Caco-2 (cell line): ENCODE results near the gene DNASE2B. TPM values are rescaled to one million over a fixed set of nuclear protein-coding genes. Genes with fewer than 3 reads are reported as not detected.

ENCODE experiments used
- BruUV-seq: library from RNA; stranded (reverse); fragments of 400-500 nt; replicated peaks from 2 replicates; lab custom pipeline; 2021; lab: Mats Ljungman, UMichigan
- CTCF ChIA-PET: fragments of 300-600 bp; sonication (Branson Sonifier 250); formaldehyde crosslinking; loops from one replicate; lab custom pipeline; 2022; ENCODE audit warnings: antibody characterized with exemption; lab: Charles Lee
- POLR2A ChIA-PET: fragments of 300-600 bp; sonication (Branson Sonifier 250); formaldehyde crosslinking; loops from one replicate; lab custom pipeline; 2022; ENCODE audit warnings: antibody characterized with exemption; lab: Charles Lee
- DNase-seq, 2 experiments: peaks; one replicate each; pipeline versions ENCODE4 v3.0.0 to v3.0.0-alpha.2; 2020 to 2022
- H3K27me3 ChIP-seq: replicated peaks from 2 replicates; pipeline ENCODE4 v1.6.0; 2011; ENCODE audit warnings: low read length; ENCODE audit not compliant: control insufficient read depth, insufficient read depth
- H3K36me3 ChIP-seq: 2 replicates; pipeline ENCODE4 v1.5.1; 2011; ENCODE audit warnings: low read length; ENCODE audit not compliant: control insufficient read depth, insufficient read depth
- H3K4me1 ChIP-seq: fragments of 250-450 bp; sonication (Bioruptor Pico); 2 replicates; pipeline ENCODE4 v1.5.1; 2020; ENCODE audit warnings: mild to moderate bottlenecking
- H3K4me3 ChIP-seq: 2 replicates; pipeline ENCODE4 v1.5.1; 2011; ENCODE audit warnings: low read depth, mild to moderate bottlenecking, control low read depth, low read length
- H3K9me3 ChIP-seq: fragments of 250-450 bp; sonication (Bioruptor Pico); 2 replicates; pipeline ENCODE4 v1.5.1; 2020; ENCODE audit warnings: mild to moderate bottlenecking, moderate library complexity
- H3K27ac Mint-ChIP-seq: one replicate; pipeline ENCODE4 v1.8.0; 2022; ENCODE audit warnings: mixed read lengths; ENCODE audit not compliant: unreplicated experiment
- H3K27me3 Mint-ChIP-seq: one replicate; pipeline ENCODE4 v1.8.0; 2022; ENCODE audit warnings: mixed read lengths; ENCODE audit not compliant: insufficient read depth, unreplicated experiment
- H3K36me3 Mint-ChIP-seq: one replicate; pipeline ENCODE4 v1.8.0; 2022; ENCODE audit warnings: mild to moderate bottlenecking, mixed read lengths; ENCODE audit not compliant: insufficient read depth, unreplicated experiment
- H3K4me1 Mint-ChIP-seq: one replicate; pipeline ENCODE4 v1.8.0; 2022; ENCODE audit warnings: low read depth, mixed read lengths; ENCODE audit not compliant: unreplicated experiment
- H3K4me3 Mint-ChIP-seq: one replicate; pipeline ENCODE4 v1.8.0; 2022; ENCODE audit warnings: mild to moderate bottlenecking, moderate library complexity, mixed read lengths; ENCODE audit not compliant: unreplicated experiment
- H3K9me3 Mint-ChIP-seq: one replicate; pipeline ENCODE4 v1.8.0; 2022; ENCODE audit warnings: mixed read lengths; ENCODE audit not compliant: unreplicated experiment
- intact Hi-C: fragments of 100-400 bp; cut with micrococcal nuclease; formaldehyde crosslinking; loops from one replicate; pipeline ENCODE4 v1.10.0; 2022; ENCODE audit not compliant: unreplicated experiment
- total RNA-seq: library from RNA; stranded (reverse); gene quantifications from 2 replicates; pipeline ENCODE4 v1.2.3, GENCODE V29; 2022
- TF ChIP-seq, protein P1 (sequence below), 2 experiments: fragments of 200-600 bp in 1 of 2; IDR thresholded peaks; 1 replicate in 1 of 2; 2 replicates in 1 of 2; pipeline versions ENCODE4 v1.5.1 to v1.8.0; 2011 to 2022; ENCODE audit warnings: antibody characterized with exemption in 1 of 2, control low read depth in 1 of 2, inconsistent platforms in 1 of 2, low read depth in 1 of 2, low read length in 1 of 2, mild to moderate bottlenecking in 1 of 2, moderate library complexity in 1 of 2; ENCODE audit not compliant: insufficient read depth in 1 of 2, severe bottlenecking in 1 of 2, unreplicated experiment in 1 of 2

DNASE2B gene
- total RNA-seq, 1 experiment from 2014 or later: not detected

DNA sequence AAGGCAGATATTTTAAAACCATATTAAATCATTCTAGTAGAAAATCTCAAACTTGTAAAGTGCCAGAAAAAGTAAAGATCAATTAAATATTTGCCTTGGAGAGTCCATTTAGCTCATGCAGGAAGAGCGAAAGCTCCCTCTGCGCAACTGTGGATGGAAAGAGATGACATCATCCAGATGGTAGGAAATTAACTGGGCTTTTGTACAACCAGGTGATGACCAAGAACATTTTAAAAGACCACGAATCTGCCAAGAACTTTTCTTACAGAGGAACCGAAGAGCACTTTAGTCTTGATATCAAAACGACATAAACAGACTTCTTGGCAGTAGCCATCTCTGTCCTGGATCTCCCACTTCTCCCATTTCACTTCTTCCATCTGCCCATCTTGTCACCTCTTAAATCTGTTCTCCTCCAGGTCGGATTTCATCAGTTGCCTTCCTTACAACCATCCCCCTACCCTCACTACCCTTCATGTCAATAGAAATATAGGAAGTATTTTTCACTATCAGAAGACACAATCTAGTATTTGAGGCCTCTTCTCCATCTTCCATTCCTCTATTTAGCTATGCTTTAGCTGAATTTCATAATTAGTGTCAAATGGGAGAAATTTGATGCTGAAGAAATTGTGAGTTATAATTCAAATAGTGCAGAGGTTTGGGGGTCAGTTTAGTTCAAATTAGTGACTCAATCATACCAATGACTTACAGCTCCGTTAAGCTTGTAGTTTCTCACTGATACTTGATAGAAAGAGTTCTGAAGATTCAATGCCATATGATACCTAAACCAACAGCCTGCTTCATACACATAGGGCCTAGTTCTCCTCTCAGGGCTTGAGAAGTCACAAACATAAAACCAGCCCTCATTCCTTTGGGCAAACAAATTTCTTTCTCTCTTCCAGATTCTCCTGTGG is 22.0 kb upstream of the DNASE2B start:
- Mint-ChIP-seq H3K4me3 (no peak overlapping the region), H3K27me3 (no peaks in the 10 kb centered on the region), H3K9me3 (no peaks in the 10 kb centered on the region), H3K4me1 (no peaks in the 10 kb centered on the region), H3K27ac (no peak overlapping the region), H3K36me3 (peaks cover 4% of the 10 kb centered on the region)
- Histone ChIP-seq H3K4me1 (no peaks in the 10 kb centered on the region), H3K27me3 (no peaks in the 10 kb centered on the region), H3K36me3 (no peaks in the 10 kb centered on the region), H3K4me3 (no peak overlapping the region), H3K9me3 (no peaks in the 10 kb centered on the region)
- no TSS peak for BruUV-seq
- ChIA-PET POLR2A (no interaction called here), CTCF (no interaction called here)
- intact Hi-C loops: no loop called here
- TF ChIP-seq, protein P1, sequence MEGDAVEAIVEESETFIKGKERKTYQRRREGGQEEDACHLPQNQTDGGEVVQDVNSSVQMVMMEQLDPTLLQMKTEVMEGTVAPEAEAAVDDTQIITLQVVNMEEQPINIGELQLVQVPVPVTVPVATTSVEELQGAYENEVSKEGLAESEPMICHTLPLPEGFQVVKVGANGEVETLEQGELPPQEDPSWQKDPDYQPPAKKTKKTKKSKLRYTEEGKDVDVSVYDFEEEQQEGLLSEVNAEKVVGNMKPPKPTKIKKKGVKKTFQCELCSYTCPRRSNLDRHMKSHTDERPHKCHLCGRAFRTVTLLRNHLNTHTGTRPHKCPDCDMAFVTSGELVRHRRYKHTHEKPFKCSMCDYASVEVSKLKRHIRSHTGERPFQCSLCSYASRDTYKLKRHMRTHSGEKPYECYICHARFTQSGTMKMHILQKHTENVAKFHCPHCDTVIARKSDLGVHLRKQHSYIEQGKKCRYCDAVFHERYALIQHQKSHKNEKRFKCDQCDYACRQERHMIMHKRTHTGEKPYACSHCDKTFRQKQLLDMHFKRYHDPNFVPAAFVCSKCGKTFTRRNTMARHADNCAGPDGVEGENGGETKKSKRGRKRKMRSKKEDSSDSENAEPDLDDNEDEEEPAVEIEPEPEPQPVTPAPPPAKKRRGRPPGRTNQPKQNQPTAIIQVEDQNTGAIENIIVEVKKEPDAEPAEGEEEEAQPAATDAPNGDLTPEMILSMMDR (IDR thresholded peaks at IDR 0.05; ENCODE audit: insufficient read depth in 1 of 2, low read depth in 1 of 2, low read length in 1 of 2, severe bottlenecking in 1 of 2, unreplicated experiment in 1 of 2): no peak
- no peak for DNase-seq

DNA sequence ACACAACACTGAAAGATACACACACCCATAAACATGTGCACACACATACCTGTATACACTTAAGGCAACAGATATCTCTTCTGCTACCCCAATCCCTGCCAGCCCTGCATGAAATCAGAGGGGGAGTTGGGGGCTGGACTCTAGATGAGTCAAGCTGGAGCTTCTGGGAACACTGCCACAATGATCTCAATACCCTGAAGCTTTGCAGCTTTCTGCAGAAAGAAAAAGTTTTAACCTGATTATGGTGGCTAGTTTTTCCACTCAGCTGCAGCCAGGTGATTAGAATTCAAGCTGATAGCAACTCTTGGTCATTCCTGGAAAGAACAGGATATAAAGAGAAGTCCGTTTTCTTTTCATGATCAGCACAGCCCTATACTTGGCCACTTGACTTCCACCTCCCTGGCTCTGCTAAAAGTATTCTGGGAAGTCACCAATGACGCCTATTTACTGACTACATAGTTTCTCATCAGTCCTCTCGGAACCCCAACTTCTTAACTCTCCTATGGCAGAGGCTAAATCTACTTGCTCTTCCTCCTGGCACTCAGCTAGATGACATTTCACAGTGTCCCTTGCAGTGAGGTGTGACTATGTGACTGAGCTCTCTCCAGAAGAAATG is 20.7 kb upstream of the DNASE2B start:
- Mint-ChIP-seq H3K27ac (no peak overlapping the region), H3K4me1 (no peaks in the 10 kb centered on the region), H3K9me3 (no peaks in the 10 kb centered on the region), H3K4me3 (no peak overlapping the region), H3K36me3 (peaks cover 4% of the 10 kb centered on the region), H3K27me3 (no peaks in the 10 kb centered on the region)
- intact Hi-C loops: no loop called here
- H3K36me3 ChIP-seq: no peaks in the 10 kb centered on the region
- CTCF ChIA-PET: no interaction called here
- no peaks in the 10 kb centered on the region for H3K9me3 ChIP-seq
- no peaks in the 10 kb centered on the region for H3K27me3 ChIP-seq
- BruUV-seq: no TSS peak
- no peak for DNase-seq
- TF ChIP-seq, protein P1 (IDR thresholded peaks at IDR 0.05; ENCODE audit: insufficient read depth in 1 of 2, low read depth in 1 of 2, low read length in 1 of 2, severe bottlenecking in 1 of 2, unreplicated experiment in 1 of 2): no peak
- POLR2A ChIA-PET: no interaction called here
- H3K4me3 ChIP-seq: no peak overlapping the region
- H3K4me1 ChIP-seq: no peaks in the 10 kb centered on the region

DNA sequence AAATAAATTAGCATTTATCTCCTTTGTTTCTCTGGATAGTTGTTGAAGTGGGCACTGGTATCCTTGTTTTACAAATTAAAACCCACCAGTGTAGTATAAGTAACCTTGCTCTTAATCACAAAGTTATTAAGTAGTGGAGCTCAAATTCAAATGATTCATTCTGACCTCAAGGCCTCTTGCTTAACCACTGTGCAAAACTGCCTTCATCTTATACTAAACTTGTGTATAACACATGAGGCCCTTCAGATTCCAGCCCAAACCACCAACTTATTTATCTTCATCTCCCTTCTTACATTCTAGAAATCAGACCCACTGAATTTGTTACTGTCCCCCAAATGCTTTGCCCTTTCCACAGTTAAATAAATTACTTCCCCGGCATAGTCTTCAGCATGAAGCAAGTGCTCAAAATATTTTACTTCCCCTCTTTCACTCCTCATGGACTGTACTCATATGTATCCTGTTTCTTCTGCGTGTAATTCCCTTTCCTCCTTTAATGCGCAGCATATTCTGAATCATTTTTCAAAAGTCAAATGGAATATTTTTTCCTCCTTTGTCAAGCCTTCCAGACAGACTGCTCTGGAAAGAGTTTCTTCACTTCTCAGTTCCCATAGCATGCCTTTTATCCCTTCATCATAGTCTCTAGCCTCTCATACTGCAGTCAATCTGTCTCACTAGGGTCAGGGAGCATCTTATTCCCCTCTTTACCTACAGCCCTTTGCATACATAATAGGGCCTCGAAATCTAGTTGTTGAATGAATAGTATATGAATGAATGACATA is 19.0 kb upstream of the DNASE2B start:
- peaks cover 4% of the 10 kb centered on the region for H3K36me3 Mint-ChIP-seq
- H3K4me1 Mint-ChIP-seq: no peaks in the 10 kb centered on the region
- CTCF ChIA-PET: no interaction called here
- TF ChIP-seq, protein P1 (IDR thresholded peaks at IDR 0.05; ENCODE audit: insufficient read depth in 1 of 2, low read depth in 1 of 2, low read length in 1 of 2, severe bottlenecking in 1 of 2, unreplicated experiment in 1 of 2): no peak
- no peak overlapping the region for H3K4me3 Mint-ChIP-seq
- no peaks in the 10 kb centered on the region for H3K4me1 ChIP-seq
- POLR2A ChIA-PET: no interaction called here
- H3K27me3 Mint-ChIP-seq: no peaks in the 10 kb centered on the region
- intact Hi-C loops: no loop called here
- H3K27me3 ChIP-seq: no peaks in the 10 kb centered on the region
- H3K9me3 Mint-ChIP-seq: no peaks in the 10 kb centered on the region
- no peak overlapping the region for H3K27ac Mint-ChIP-seq
- H3K9me3 ChIP-seq: no peaks in the 10 kb centered on the region
- DNase-seq: no peak
- no peak overlapping the region for H3K4me3 ChIP-seq
- BruUV-seq: no TSS peak
- H3K36me3 ChIP-seq: no peaks in the 10 kb centered on the region
